NCI-H146 treated with DMSO at 0.1 percent for 48 hours (cell line): ENCODE data around the gene ASTN2.

ENCODE experiments used
- DNase-seq: peaks from one replicate; lab custom pipeline; 2025; ENCODE audit not compliant: unreplicated experiment; lab: John Stamatoyannopoulos, UW

ASTN2 gene

GRCh38 chr9:116550696-116551436 lies 864.0 kb downstream of the ASTN2 start:
- no peak for DNase-seq

GRCh38 chr9:116549786-116550660 lies 864.8 kb downstream of the ASTN2 start:
- no peak for DNase-seq

GRCh38 chr9:116549061-116549664 lies 865.7 kb downstream of the ASTN2 start:
- DNase-seq, result no peak

- no peak for DNase-seq
These were observed 867.0 kb downstream of the ASTN2 start for GRCh38 chr9:116547729-116548426.

GRCh38 chr9:116546711-116547581 lies 867.9 kb downstream of the ASTN2 start:
- no peak for DNase-seq

- DNase-seq, result no peak
These were observed 870.0 kb downstream of the ASTN2 start for GRCh38 chr9:116544896-116545295.

- DNase-seq, result no peak
These were observed 871.0 kb downstream of the ASTN2 start for GRCh38 chr9:116543731-116544400.

GRCh38 chr9:116541402-116541801 lies 873.5 kb downstream of the ASTN2 start:
- no peak for DNase-seq

GRCh38 chr9:116539549-116539948 lies 875.3 kb downstream of the ASTN2 start:
- DNase-seq, result no peak

- no peak for DNase-seq
These were observed 889.2 kb downstream of the ASTN2 start for GRCh38 chr9:116525611-116526010.

- no peak for DNase-seq
These were observed 889.9 kb downstream of the ASTN2 start for GRCh38 chr9:116524778-116525470.

GRCh38 chr9:116520218-116520617 lies 894.6 kb downstream of the ASTN2 start:
- no peak for DNase-seq

GRCh38 chr9:116516456-116516855 lies 898.4 kb downstream of the ASTN2 start:
- no peak for DNase-seq

- no peak for DNase-seq
These were observed 899.3 kb downstream of the ASTN2 start for GRCh38 chr9:116515541-116515940.

GRCh38 chr9:116506685-116507084 lies 908.2 kb downstream of the ASTN2 start:
- DNase-seq, result no peak

- no peak for DNase-seq
These were observed 909.9 kb downstream of the ASTN2 start for GRCh38 chr9:116504893-116505480.

- DNase-seq, result no peak
These were observed 910.8 kb downstream of the ASTN2 start for GRCh38 chr9:116504081-116504480.

GRCh38 chr9:116502746-116503145 lies 912.1 kb downstream of the ASTN2 start:
- DNase-seq, result no peak

- no peak for DNase-seq
These were observed 913.0 kb downstream of the ASTN2 start for GRCh38 chr9:116501871-116502270.
